Epidermal melanocyte (primary cell): Measurements from ENCODE around the gene ASMT.
"Not testable (repeated sequence)": the region's sequence is repeated elsewhere in the genome, so short reads cannot be mapped to it uniquely, and the experiment has no call there.

ENCODE experiments used
- DNase-seq: peaks from one replicate; pipeline ENCODE4 v3.0.0; 2011; ENCODE audit warnings: low spot score; ENCODE audit not compliant: insufficient read length

ASMT gene

GRCh38 chrX:1597345-1598020 lies 17.4 kb upstream of the ASMT start:
- DNase-seq: no peak

- peak; percentile 14 for DNase-seq
Measured at GRCh38 chrX:1598021-1598875, 16.6 kb upstream of the ASMT start.

GRCh38 chrX:1598876-1599790 lies 15.7 kb upstream of the ASMT start:
- DNase-seq: peak; percentile 12

GRCh38 chrX:1599791-1600405 lies 15.0 kb upstream of the ASMT start:
- no peak for DNase-seq

- no peak for DNase-seq
Measured at GRCh38 chrX:1600406-1601050, 14.3 kb upstream of the ASMT start.

GRCh38 chrX:1601051-1601767 lies 13.7 kb upstream of the ASMT start:
- no peak for DNase-seq

- DNase-seq: peak; percentile 10
Measured at GRCh38 chrX:1601768-1602085, 13.1 kb upstream of the ASMT start.

- DNase-seq: peak; percentile 14
Measured at GRCh38 chrX:1602299-1602698, 12.6 kb upstream of the ASMT start.

- DNase-seq: no peak
Measured at GRCh38 chrX:1606496-1606895, 8.4 kb upstream of the ASMT start.

- no peak for DNase-seq
Measured at GRCh38 chrX:1609311-1609710, 5.5 kb upstream of the ASMT start.

- DNase-seq: no peak
Measured at GRCh38 chrX:1609762-1610161, 5.1 kb upstream of the ASMT start.

- DNase-seq: no peak
Measured at GRCh38 chrX:1610166-1610565, 4.7 kb upstream of the ASMT start.

- DNase-seq: no peak
Measured at GRCh38 chrX:1610736-1611135, 4.1 kb upstream of the ASMT start.

- no peak for DNase-seq
Measured at GRCh38 chrX:1612641-1613286, 2.1 kb upstream of the ASMT start.

GRCh38 chrX:1618689-1619088 lies 3.8 kb downstream of the ASMT start:
- DNase-seq: no peak

GRCh38 chrX:1623691-1624090 lies 8.8 kb downstream of the ASMT start:
- DNase-seq: no peak

- not testable (repeated sequence) for DNase-seq
Measured at GRCh38 chrX:1624158-1624860, 9.4 kb downstream of the ASMT start.

GRCh38 chrX:1624861-1625215 lies 10.0 kb downstream of the ASMT start:
- DNase-seq: not testable (repeated sequence)

- no peak for DNase-seq
Measured at GRCh38 chrX:1629244-1629643, 14.4 kb downstream of the ASMT start.
